GM23338 (cell line): Measurements from ENCODE around the gene SMARCA5. TPM values are rescaled to one million over a fixed set of nuclear protein-coding genes. Genes with fewer than 3 reads are reported as not detected.

Source experiments
- CREB1 ChIP-seq: fragments of 250-450 bp; sonication (Bioruptor Pico); IDR thresholded peaks from 2 replicates; pipeline ENCODE4 v1.5.0; 2020; ENCODE audit warnings: low read depth, mild to moderate bottlenecking, moderate library complexity
- CTCF ChIP-seq, 2 experiments: fragments of 200-600 bp in 1 of 2; sonication (generic) in 1 of 2; conservative IDR thresholded peaks; 2 replicates each; pipeline versions ENCODE4 v1.5.1 to v1.6.1; 2016 to 2017; ENCODE audit warnings: antibody characterized with exemption in 2 of 2, low read depth in 2 of 2, mild to moderate bottlenecking in 2 of 2, moderate library complexity in 1 of 2
- ETS1 ChIP-seq: IDR thresholded peaks from 2 replicates; pipeline ENCODE4 v1.6.1; 2016; ENCODE audit warnings: antibody characterized with exemption
- EZH2phosphoT487 ChIP-seq: fragments of 200-600 bp; sonication (generic); IDR thresholded peaks from one replicate; pipeline ENCODE4 v1.8.1; 2018; ENCODE audit warnings: antibody characterized with exemption; ENCODE audit not compliant: unreplicated experiment
- NANOG ChIP-seq: IDR thresholded peaks from 2 replicates; pipeline ENCODE4 v1.6.1; 2016; ENCODE audit warnings: antibody characterized with exemption, borderline replicate concordance
- POLR2AphosphoS5 ChIP-seq: IDR thresholded peaks from 2 replicates; pipeline ENCODE4 v1.6.1; 2016; ENCODE audit warnings: antibody characterized with exemption, low read depth
- ZNF331 ChIP-seq: fragments of 250-450 bp; sonication (Bioruptor Pico); IDR thresholded peaks from 2 replicates; pipeline ENCODE4 v1.5.0; 2020; ENCODE audit warnings: low read depth, mild to moderate bottlenecking, moderate library complexity
- ZNF462 ChIP-seq: fragments of 250-450 bp; sonication (Bioruptor Pico); IDR thresholded peaks from 2 replicates; pipeline ENCODE4 v1.5.0; 2020; ENCODE audit warnings: mild to moderate bottlenecking, moderate library complexity
- polyA plus RNA-seq: library from polyadenylated mRNA; unstranded; fragments of >200 nt; fragmentation: Nextera tagmentation; extraction: Ambion mirVana; gene quantifications from 2 replicates; pipeline ENCODE4 v1.2.1, GENCODE V29; 2016
- total RNA-seq: library from RNA; depleted of rRNA; stranded (reverse); fragments of >200 nt; shearing (Covaris generic); gene quantifications from 2 replicates; pipeline ENCODE4 v1.2.3, GENCODE V29; 2014

Gene SMARCA5
- total and polyA plus RNA-seq, 2 experiments from 2014 or later, result 101 to 103 TPM

- TF ChIP-seq ZNF462 (no peak), POLR2AphosphoS5 (no peak), EZH2phosphoT487 (no peak), ETS1 (no peak), ZNF331 (no peak), CTCF (conservative IDR thresholded peaks at IDR 0.05; ENCODE audit: low read depth in 2 of 2) (no peak), CREB1 (CRISPR knock-in tag) (no peak), NANOG (no peak)
Measured at GRCh38 chr4:143506031-143506430, 7.5 kb upstream of the SMARCA5 start (continued).
